DOHH2 (cell line): ENCODE results near the gene FOXK1.

ENCODE experiments used
- H3F3A ChIP-seq: fragments of 200-600 bp; sonication (generic), shearing (Covaris generic); 2 replicates; pipeline ENCODE4 v1.6.0; 2016; ENCODE audit warnings: antibody characterized with exemption, mild to moderate bottlenecking; ENCODE audit not compliant: control insufficient read depth, insufficient read depth
- H3K27ac ChIP-seq: fragments of 200-600 bp; sonication (generic); 2 replicates; pipeline ENCODE4 v1.5.1; 2014; ENCODE audit warnings: low read depth, mild to moderate bottlenecking, low read length, moderate library complexity
- H3K27me3 ChIP-seq: fragments of 200-600 bp; sonication (generic); 2 replicates; pipeline ENCODE4 v1.6.1; 2014; ENCODE audit warnings: mild to moderate bottlenecking, low read length, mixed read lengths; ENCODE audit not compliant: control insufficient read depth
- H3K36me3 ChIP-seq: fragments of 200-600 bp; sonication (generic); 2 replicates; pipeline ENCODE4 v1.6.1; 2014; ENCODE audit warnings: mild to moderate bottlenecking, low read length, moderate library complexity, mixed read lengths; ENCODE audit not compliant: control insufficient read depth
- H3K4me1 ChIP-seq: fragments of 200-600 bp; sonication (generic); 2 replicates; pipeline ENCODE4 v1.6.1; 2014; ENCODE audit warnings: mild to moderate bottlenecking, low read length, mixed read lengths; ENCODE audit not compliant: control insufficient read depth
- H3K4me2 ChIP-seq: fragments of 200-600 bp; sonication (generic); 2 replicates; pipeline ENCODE4 v1.6.0; 2014; ENCODE audit warnings: mild to moderate bottlenecking, low read length, moderate library complexity
- H3K4me3 ChIP-seq: fragments of 200-600 bp; sonication (generic); 2 replicates; pipeline ENCODE4 v1.5.1; 2014; ENCODE audit warnings: mild to moderate bottlenecking, low read length, mixed read lengths
- H3K79me2 ChIP-seq: fragments of 200-600 bp; sonication (generic); 2 replicates; pipeline ENCODE4 v1.6.1; 2014; ENCODE audit warnings: mild to moderate bottlenecking, low read length, mixed read lengths; ENCODE audit not compliant: control insufficient read depth
- H3K9me2 ChIP-seq: fragments of 200-600 bp; sonication (generic); replicated peaks from 2 replicates; pipeline ENCODE4 v1.6.1; 2014; ENCODE audit warnings: mild to moderate bottlenecking, low read length, mixed read lengths; ENCODE audit not compliant: control insufficient read depth
- H3K9me3 ChIP-seq: fragments of 200-600 bp; sonication (generic); 2 replicates; pipeline ENCODE4 v1.6.1; 2014; ENCODE audit warnings: antibody characterized with exemption, low read length, mixed read lengths; ENCODE audit not compliant: control insufficient read depth, insufficient read depth
- H4K20me1 ChIP-seq: fragments of 200-600 bp; sonication (generic); 2 replicates; pipeline ENCODE4 v1.6.0; 2014; ENCODE audit warnings: low read depth, mild to moderate bottlenecking, antibody characterized with exemption, low read length, moderate library complexity; ENCODE audit not compliant: control insufficient read depth, insufficient read depth
- EZH2phosphoT487 ChIP-seq: fragments of 200-600 bp; sonication (generic); IDR thresholded peaks from 2 replicates; pipeline ENCODE4 v1.6.1; 2017; ENCODE audit warnings: borderline replicate concordance, mild to moderate bottlenecking, antibody characterized with exemption, low read length, moderate library complexity, mixed read lengths
- TF ChIP-seq, protein P1 (sequence below): fragments of 200-600 bp; sonication (generic); IDR thresholded peaks from one replicate; pipeline ENCODE4 v1.5.1; 2014; ENCODE audit warnings: antibody characterized with exemption, mild to moderate bottlenecking, low read depth, low read length; ENCODE audit not compliant: poor library complexity, severe bottlenecking

The FOXK1 gene

DNA sequence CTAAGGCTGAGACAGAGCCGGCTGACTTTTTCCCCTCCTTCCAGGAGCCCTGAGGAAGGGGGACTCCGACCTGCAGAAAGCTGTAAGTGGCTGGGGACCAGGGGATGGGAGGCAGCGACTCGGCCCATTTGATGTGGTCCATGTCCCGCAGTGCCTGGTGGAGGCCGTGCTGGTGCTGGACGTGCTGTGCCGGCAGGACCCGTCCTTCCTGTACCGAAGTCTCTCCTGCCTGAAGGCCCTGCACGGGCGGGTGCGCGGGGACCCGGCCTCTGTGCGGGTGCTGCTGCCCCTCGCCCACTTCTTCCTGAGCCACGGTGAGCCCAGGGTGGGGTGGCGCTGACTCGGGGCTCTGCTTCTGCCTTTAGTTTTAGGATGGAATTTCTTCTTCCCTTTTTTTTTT is 103.3 kb downstream of the FOXK1 start:
- Histone ChIP-seq H3K4me2 (no peak overlapping the region), H3K9me2 (no peaks in the 10 kb centered on the region), H3K9me3 (no peaks in the 10 kb centered on the region), H3K27ac (no peak overlapping the region), H4K20me1 (no peaks in the 10 kb centered on the region), H3K4me3 (no peak overlapping the region), H3K79me2 (0 out of 2 replicates have a peak, but pooled peaks cover 4% of the 10 kb centered on the region), H3F3A (no peaks in the 10 kb centered on the region), H3K27me3 (no peaks in the 10 kb centered on the region), H3K4me1 (no peaks in the 10 kb centered on the region), H3K36me3 (peaks cover 76% of the 10 kb centered on the region)
- TF ChIP-seq EZH2phosphoT487 = no peak
- TF ChIP-seq, protein P1, sequence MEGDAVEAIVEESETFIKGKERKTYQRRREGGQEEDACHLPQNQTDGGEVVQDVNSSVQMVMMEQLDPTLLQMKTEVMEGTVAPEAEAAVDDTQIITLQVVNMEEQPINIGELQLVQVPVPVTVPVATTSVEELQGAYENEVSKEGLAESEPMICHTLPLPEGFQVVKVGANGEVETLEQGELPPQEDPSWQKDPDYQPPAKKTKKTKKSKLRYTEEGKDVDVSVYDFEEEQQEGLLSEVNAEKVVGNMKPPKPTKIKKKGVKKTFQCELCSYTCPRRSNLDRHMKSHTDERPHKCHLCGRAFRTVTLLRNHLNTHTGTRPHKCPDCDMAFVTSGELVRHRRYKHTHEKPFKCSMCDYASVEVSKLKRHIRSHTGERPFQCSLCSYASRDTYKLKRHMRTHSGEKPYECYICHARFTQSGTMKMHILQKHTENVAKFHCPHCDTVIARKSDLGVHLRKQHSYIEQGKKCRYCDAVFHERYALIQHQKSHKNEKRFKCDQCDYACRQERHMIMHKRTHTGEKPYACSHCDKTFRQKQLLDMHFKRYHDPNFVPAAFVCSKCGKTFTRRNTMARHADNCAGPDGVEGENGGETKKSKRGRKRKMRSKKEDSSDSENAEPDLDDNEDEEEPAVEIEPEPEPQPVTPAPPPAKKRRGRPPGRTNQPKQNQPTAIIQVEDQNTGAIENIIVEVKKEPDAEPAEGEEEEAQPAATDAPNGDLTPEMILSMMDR = no peak

GRCh38 chr7:4786015-4786414 is 103.9 kb downstream of the FOXK1 start:
- no peaks in the 10 kb centered on the region for H3K9me2 ChIP-seq
- H3K4me2 ChIP-seq = no peak overlapping the region
- H3K4me1 ChIP-seq = no peaks in the 10 kb centered on the region
- no peaks in the 10 kb centered on the region for H3K27me3 ChIP-seq
- TF ChIP-seq, protein P1 = no peak
- no peak for TF ChIP-seq EZH2phosphoT487
- H3K4me3 ChIP-seq = no peak overlapping the region
- H4K20me1 ChIP-seq = no peaks in the 10 kb centered on the region
- no peak overlapping the region for H3K27ac ChIP-seq
- H3K79me2 ChIP-seq = no peaks in the 10 kb centered on the region
- no peaks in the 10 kb centered on the region for H3F3A ChIP-seq
- no peaks in the 10 kb centered on the region for H3K9me3 ChIP-seq
- H3K36me3 ChIP-seq = peaks cover 79% of the 10 kb centered on the region

GRCh38 chr7:4787541-4787940 is 105.4 kb downstream of the FOXK1 start:
- Histone ChIP-seq H3K4me2 (no peak overlapping the region), H3K79me2 (no peaks in the 10 kb centered on the region), H3K9me3 (no peaks in the 10 kb centered on the region), H3K27me3 (no peaks in the 10 kb centered on the region), H3K27ac (no peak overlapping the region), H3F3A (no peaks in the 10 kb centered on the region), H4K20me1 (no peaks in the 10 kb centered on the region), H3K4me3 (no peak overlapping the region), H3K9me2 (no peaks in the 10 kb centered on the region), H3K36me3 (peaks cover 79% of the 10 kb centered on the region), H3K4me1 (no peaks in the 10 kb centered on the region)
- TF ChIP-seq, protein P1 = no peak
- TF ChIP-seq EZH2phosphoT487 = no peak
